Calu3 (cell line): ENCODE results near the gene BUD31. TPM values are rescaled to one million over a fixed set of nuclear protein-coding genes. Genes with fewer than 3 reads are reported as not detected.
"Not testable (repeated sequence)": the region's sequence is repeated elsewhere in the genome, so short reads cannot be mapped to it uniquely, and the experiment has no call there.

Experiments
- BruUV-seq: library from RNA; stranded (reverse); fragments of 400-500 nt; replicated peaks from 2 replicates; lab custom pipeline; 2021; lab: Mats Ljungman, UMichigan
- CTCF ChIA-PET: fragments of 300-600 bp; sonication (Branson Sonifier 250); formaldehyde crosslinking; loops from one replicate; lab custom pipeline; 2022; ENCODE audit warnings: antibody characterized with exemption; lab: Charles Lee
- DNase-seq: peaks from one replicate; pipeline ENCODE4 v3.0.0; 2022
- H3K27ac Mint-ChIP-seq: one replicate; pipeline ENCODE4 v1.8.0; 2022; ENCODE audit warnings: mixed read lengths; ENCODE audit not compliant: unreplicated experiment
- H3K27me3 Mint-ChIP-seq: one replicate; pipeline ENCODE4 v1.8.0; 2022; ENCODE audit warnings: mixed read lengths; ENCODE audit not compliant: unreplicated experiment
- H3K36me3 Mint-ChIP-seq: one replicate; pipeline ENCODE4 v1.8.0; 2022; ENCODE audit warnings: mild to moderate bottlenecking, moderate library complexity, mixed read lengths; ENCODE audit not compliant: insufficient read depth, unreplicated experiment
- H3K4me1 Mint-ChIP-seq: one replicate; pipeline ENCODE4 v1.8.0; 2022; ENCODE audit warnings: mild to moderate bottlenecking, low read depth, mixed read lengths; ENCODE audit not compliant: unreplicated experiment
- H3K4me3 Mint-ChIP-seq: one replicate; pipeline ENCODE4 v1.8.0; 2022; ENCODE audit warnings: mild to moderate bottlenecking, low read depth, moderate library complexity, mixed read lengths; ENCODE audit not compliant: unreplicated experiment
- H3K9me3 Mint-ChIP-seq: one replicate; pipeline ENCODE4 v1.8.0; 2022; ENCODE audit warnings: low read depth, mixed read lengths; ENCODE audit not compliant: unreplicated experiment
- CTCF ChIP-seq: fragments of 200-600 bp; IDR thresholded peaks from one replicate; pipeline ENCODE4 v1.8.0; 2022; ENCODE audit warnings: antibody characterized with exemption; ENCODE audit not compliant: unreplicated experiment
- intact Hi-C: fragments of 100-400 bp; cut with micrococcal nuclease; formaldehyde crosslinking; loops from one replicate; pipeline ENCODE4 v1.10.0; 2022; ENCODE audit not compliant: unreplicated experiment
- total RNA-seq: library from RNA; stranded (reverse); gene quantifications from 2 replicates; pipeline ENCODE4 v1.2.3, GENCODE V29; 2022

Gene BUD31
- total RNA-seq, 1 experiment from 2014 or later, result 82.7 TPM

- no peaks in the 10 kb centered on the region for H3K27me3 Mint-ChIP-seq
- no peaks in the 10 kb centered on the region for H3K9me3 Mint-ChIP-seq
- BruUV-seq, result no TSS peak
- peaks cover 33% of the 10 kb centered on the region for H3K36me3 Mint-ChIP-seq
- intact Hi-C loops, result no loop called here
- no peaks in the 10 kb centered on the region for H3K4me1 Mint-ChIP-seq
- no peak for DNase-seq
- TF ChIP-seq CTCF, result no peak
- no peak overlapping the region for H3K27ac Mint-ChIP-seq
- CTCF ChIA-PET, result no interaction called here
- no peak overlapping the region for H3K4me3 Mint-ChIP-seq
Measured at GRCh38 chr7:99424932-99425730, 16.4 kb downstream of the BUD31 start.

- no TSS peak for BruUV-seq
- H3K4me1 Mint-ChIP-seq, result no peaks in the 10 kb centered on the region
- no peak for DNase-seq
- H3K9me3 Mint-ChIP-seq, result no peaks in the 10 kb centered on the region
- no peaks in the 10 kb centered on the region for H3K27me3 Mint-ChIP-seq
- no peak overlapping the region for H3K27ac Mint-ChIP-seq
- intact Hi-C loops, result no loop called here
- no peak overlapping the region for H3K4me3 Mint-ChIP-seq
- CTCF ChIA-PET, result no interaction called here
- H3K36me3 Mint-ChIP-seq, result peaks cover 22% of the 10 kb centered on the region
- TF ChIP-seq CTCF, result no peak
Measured at GRCh38 chr7:99428972-99429566, 20.3 kb downstream of the BUD31 start.

- Mint-ChIP-seq H3K27ac (no peak overlapping the region), H3K27me3 (no peaks in the 10 kb centered on the region), H3K4me1 (no peaks in the 10 kb centered on the region), H3K36me3 (peaks cover 25% of the 10 kb centered on the region), H3K9me3 (no peaks in the 10 kb centered on the region), H3K4me3 (no peak overlapping the region)
- DNase-seq, result no peak
- no TSS peak for BruUV-seq
- intact Hi-C loops, result no loop called here
- CTCF ChIA-PET, result no interaction called here
- TF ChIP-seq CTCF, result no peak
Measured at GRCh38 chr7:99429756-99430155, 21.0 kb downstream of the BUD31 start.

- DNase-seq, BruUV-seq, H3K9me3 Mint-ChIP-seq, CTCF ChIA-PET, H3K4me3 Mint-ChIP-seq, H3K4me1 Mint-ChIP-seq, H3K27me3 Mint-ChIP-seq, intact Hi-C loops, H3K27ac Mint-ChIP-seq: not testable (repeated sequence)
- peaks cover 33% of the 10 kb centered on the region for H3K36me3 Mint-ChIP-seq
Measured at GRCh38 chr7:99431756-99432540, 23.2 kb downstream of the BUD31 start.
